KOPT-K1 (cell line): Measurements from ENCODE around the gene INTS1.
"Not testable (repeated sequence)": the region's sequence is repeated elsewhere in the genome, so short reads cannot be mapped to it uniquely, and the experiment has no call there.

Experiments
- H3K27ac ChIP-seq: fragments of 200-600 bp; sonication (generic); 2 replicates; pipeline ENCODE4 v1.5.1; 2016; ENCODE audit warnings: antibody characterized with exemption, mild to moderate bottlenecking, low read depth, low read length; ENCODE audit not compliant: poor library complexity, severe bottlenecking
- H3K36me3 ChIP-seq: fragments of 200-600 bp; sonication (generic); 2 replicates; pipeline ENCODE4 v1.5.1; 2017; ENCODE audit warnings: antibody characterized with exemption, mild to moderate bottlenecking, low read length, moderate library complexity; ENCODE audit not compliant: insufficient read depth
- H3K9me3 ChIP-seq: fragments of 200-600 bp; sonication (generic); 2 replicates; pipeline ENCODE4 v1.5.1; 2017; ENCODE audit warnings: antibody characterized with exemption, low read length, mild to moderate bottlenecking; ENCODE audit not compliant: insufficient read depth, poor library complexity, severe bottlenecking

The INTS1 gene

DNA sequence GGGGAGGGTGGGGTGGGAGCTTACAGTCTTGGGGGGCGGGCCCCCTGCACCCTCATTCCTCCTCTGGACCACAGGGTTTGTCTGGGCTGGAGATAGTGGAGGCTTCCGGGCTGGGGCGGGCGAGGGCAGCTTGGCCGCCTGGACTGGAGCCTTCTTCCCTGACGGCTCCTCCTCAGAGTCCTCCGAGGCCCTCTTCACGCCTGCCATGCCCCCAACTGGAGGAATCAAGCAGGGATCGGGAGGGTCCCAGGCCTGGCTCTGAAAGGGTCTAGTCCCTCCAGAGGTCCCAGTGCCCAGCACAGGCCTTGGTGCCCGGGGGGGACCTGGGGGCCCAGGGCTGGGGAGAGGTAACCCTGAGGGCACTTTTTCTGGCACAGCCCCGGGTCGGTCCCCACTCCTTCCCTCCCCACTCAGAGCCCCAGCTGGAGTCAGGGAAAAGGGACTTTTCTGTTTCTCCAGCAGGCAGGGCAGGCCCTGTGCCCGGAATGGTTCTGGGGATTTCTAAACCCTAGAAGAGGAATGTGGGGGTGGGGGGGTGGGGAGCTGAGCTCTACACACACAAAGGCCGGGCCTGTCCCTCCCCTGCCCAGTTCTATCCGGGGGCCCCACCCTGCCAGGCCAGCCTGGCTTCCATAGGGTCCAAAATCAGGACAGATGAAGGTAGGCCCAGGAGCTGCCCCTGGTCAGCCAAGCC is 56.5 kb downstream of the INTS1 start:
- Histone ChIP-seq H3K27ac (no peak overlapping the region), H3K36me3 (no peaks in the 10 kb centered on the region), H3K9me3 (no peaks in the 10 kb centered on the region)

DNA sequence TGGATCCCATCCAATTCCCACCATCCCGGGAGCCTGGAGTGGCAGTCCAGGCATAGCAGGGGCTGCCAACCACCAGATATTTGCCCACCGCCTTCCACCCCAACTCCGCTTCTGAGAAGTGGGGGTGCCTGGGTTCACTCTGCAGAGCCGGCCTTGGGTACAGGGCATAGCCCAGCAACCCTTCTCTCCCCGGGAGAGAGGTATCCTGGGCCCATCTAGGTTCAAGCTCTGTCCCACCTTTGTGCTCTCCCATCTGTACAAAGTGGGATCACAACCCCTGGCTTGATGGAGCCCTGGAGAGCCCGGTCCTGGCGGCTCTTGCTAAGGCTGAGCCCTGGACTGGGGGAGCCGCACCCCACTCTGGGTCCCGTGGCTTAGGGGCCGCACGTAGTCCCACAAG is 57.1 kb downstream of the INTS1 start:
- H3K36me3 ChIP-seq = no peaks in the 10 kb centered on the region
- H3K27ac ChIP-seq = no peak overlapping the region
- no peaks in the 10 kb centered on the region for H3K9me3 ChIP-seq

DNA sequence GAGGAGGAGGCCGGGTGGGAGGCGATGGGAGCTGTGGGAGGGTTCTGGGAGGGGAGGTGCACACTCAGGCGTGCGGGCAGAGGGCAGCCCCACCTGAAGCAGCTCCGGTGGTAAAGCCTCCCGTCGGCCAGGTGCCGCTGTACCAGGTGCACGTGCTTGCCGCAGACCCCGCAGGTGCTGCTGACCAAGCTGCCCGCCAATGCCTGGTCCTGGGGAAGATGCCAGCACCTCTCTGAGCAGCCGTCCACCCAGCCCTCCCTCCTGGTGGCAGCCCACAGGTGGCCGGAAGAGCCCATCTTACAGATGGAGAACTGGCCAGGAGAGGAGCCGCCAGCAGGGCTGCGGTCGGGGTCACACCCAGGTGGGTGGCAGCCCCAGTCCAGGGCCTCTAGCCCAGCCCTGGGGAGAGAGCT is 57.6 kb downstream of the INTS1 start:
- no peak overlapping the region for H3K27ac ChIP-seq

DNA sequence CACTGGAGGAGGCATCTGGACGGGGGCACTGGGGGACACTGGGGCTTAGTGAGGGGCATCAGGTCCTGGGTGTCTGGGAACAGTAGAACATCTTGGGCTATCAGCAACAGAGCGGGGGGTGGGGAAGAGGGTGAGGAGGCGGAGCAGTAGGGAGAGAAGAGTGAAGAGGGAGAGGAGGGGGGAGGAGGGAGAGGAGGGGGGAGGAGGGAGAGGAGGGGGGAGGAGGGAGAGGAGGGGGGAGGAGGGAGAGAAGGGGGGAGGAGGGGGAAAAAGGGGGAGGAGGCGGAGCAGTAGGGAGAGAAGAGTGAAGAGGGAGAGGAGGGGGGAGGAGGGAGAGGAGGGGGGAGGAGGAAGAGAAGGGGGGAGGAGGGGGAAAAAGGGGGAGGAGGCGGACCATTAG is 58.2 kb downstream of the INTS1 start:
- not testable (repeated sequence) for H3K36me3 ChIP-seq, H3K27ac ChIP-seq, H3K9me3 ChIP-seq

More for the DNA sequence above, 57.6 kb downstream of the INTS1 start:
- no peaks in the 10 kb centered on the region for H3K36me3 ChIP-seq
- no peaks in the 10 kb centered on the region for H3K9me3 ChIP-seq

DNA sequence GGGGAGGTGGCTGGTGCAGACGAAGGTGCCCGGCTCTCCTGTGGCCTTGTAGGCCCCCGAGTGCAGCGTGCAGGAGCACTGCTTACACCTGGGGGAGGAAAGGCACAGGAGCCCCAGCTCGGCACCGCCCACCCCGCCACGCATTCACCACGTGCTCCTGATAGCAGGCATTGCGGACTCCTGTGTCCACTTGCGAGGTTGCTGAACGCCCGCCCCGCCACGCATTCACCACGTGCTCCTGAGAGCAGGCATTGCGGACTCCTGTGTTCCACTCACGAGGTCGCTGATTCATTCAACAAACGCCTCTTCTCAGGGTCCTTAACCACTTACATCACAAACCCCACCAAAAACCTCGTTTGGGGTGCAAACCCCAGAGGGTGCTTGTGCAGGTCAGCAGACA is 58.8 kb downstream of the INTS1 start:
- Histone ChIP-seq H3K9me3 (no peaks in the 10 kb centered on the region), H3K27ac (no peak overlapping the region), H3K36me3 (no peaks in the 10 kb centered on the region)

DNA sequence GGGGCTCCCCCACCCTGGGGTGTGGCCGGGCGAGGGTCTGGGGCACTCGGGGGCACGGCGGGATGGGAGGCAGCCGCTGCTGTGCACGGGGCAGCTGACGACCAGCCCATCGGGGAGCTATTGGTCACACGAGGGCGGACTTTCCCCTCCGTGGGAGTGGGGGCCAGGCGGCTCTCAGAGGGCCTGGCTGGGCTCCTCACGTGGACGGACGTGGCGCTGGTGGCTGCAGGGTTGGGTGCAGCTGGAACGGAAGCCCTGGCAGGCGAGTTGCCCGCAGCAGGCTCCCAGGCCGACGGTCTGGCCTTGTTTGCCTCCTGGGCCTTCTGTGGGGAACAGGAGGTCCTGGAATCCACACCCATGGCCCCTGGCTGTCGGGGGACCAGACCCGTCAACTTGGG is 59.3 kb downstream of the INTS1 start:
- Histone ChIP-seq H3K27ac (no peak overlapping the region), H3K36me3 (no peaks in the 10 kb centered on the region), H3K9me3 (no peaks in the 10 kb centered on the region)

DNA sequence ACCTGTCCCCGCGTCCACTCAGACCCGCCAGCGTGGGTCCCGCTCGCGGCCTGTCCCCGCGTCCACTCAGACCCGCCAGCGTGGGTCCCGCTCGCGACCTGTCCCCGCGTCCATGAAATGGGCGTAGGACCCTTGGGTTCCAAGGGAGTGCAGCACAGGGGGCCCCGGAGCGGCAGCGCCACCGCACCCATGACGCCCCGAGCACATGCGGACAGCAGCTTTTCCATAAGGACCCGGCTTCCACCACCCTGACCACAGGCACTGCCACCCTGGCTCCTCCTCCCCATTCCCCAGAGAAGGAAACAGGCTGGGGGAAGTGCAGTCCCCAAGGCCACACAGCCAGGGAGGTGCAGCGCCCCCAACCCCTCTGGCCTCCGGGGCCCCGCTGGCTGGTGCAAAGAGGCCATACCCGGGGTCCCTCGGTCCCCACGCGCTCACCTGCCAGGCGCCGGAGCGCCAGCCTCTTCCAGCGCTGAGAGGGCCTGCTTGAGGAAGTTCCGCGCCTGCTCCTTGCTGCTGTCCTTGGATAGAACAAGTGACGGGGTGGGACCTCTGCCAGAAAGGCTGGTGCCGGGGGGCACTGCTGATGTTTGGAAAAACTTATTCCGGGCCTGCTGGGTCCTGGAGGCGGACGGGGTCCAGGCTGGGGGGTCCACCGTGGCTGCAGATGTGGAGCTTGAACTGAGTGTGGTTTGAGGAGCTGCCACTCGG is 59.8 kb downstream of the INTS1 start:
- no peaks in the 10 kb centered on the region for H3K36me3 ChIP-seq

DNA sequence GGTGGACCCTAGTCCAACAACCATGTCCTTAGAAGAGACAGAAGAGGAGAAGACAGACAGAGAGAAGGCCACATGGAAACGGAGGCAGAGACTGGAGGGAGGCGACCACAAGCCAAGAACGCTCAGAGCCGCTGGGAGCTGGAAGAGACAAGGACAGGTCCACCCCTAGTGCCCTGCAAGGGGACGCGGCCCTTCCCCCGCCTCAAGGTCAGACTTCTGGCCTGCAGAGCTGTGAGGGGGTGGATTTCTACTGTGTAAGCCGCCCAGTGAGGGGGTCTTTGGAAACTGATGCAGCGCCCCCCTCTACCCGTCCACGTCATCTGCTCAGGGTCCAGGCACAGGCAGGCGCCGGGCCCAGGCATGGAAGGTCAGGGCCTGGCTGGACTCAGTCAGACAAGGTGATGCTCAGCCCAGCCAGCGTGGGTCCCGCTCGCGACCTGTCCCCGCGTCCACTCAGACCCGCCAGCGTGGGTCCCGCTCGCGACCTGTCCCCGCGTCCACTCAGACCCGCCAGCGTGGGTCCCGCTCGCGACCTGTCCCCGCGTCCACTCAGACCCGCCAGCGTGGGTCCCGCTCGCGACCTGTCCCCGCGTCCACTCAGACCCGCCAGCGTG is 60.5 kb downstream of the INTS1 start:
- not testable (repeated sequence) for H3K9me3 ChIP-seq, H3K36me3 ChIP-seq, H3K27ac ChIP-seq

More for the DNA sequence above, 59.8 kb downstream of the INTS1 start:
- no peaks in the 10 kb centered on the region for H3K9me3 ChIP-seq
- no peak overlapping the region for H3K27ac ChIP-seq

DNA sequence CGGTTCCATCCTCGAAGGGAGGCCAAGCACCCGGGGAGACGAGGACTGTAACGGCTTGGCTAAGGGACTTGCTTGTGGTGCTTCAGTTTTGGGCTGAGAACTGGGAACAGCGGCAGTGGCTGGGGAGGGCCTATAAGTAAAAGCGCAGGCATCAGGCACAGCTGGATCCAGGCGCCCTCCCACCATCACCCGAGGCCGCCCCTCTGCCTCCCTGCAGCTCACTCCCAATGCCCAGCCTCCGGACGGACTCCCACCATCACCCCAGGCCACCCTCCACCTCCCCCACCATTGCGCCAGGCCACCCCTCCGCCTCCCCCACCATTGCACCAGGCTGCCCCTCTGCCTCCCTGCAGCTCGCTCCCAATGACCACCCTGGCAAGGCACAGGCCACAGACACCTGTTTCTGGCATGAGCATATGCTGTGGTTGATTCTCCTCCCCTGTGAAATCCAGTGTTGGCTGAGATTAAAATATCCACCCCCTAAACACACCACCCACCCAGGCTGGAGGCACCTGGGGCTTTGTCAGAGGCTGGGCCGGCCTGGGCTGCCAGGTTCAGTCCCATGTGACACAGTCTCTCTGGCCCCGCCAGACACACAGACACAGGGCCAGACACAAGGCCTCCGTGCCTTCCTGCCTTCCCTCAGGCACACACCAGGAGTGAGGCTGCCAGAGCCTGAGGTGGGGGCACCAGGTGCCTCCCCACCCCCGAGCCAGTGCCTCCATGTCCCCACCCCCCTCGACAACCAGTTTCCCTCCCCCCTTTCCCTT is 61.6 kb downstream of the INTS1 start:
- Histone ChIP-seq H3K36me3 (no peaks in the 10 kb centered on the region), H3K9me3 (no peaks in the 10 kb centered on the region), H3K27ac (peak overlapping the region; percentile 57)

DNA sequence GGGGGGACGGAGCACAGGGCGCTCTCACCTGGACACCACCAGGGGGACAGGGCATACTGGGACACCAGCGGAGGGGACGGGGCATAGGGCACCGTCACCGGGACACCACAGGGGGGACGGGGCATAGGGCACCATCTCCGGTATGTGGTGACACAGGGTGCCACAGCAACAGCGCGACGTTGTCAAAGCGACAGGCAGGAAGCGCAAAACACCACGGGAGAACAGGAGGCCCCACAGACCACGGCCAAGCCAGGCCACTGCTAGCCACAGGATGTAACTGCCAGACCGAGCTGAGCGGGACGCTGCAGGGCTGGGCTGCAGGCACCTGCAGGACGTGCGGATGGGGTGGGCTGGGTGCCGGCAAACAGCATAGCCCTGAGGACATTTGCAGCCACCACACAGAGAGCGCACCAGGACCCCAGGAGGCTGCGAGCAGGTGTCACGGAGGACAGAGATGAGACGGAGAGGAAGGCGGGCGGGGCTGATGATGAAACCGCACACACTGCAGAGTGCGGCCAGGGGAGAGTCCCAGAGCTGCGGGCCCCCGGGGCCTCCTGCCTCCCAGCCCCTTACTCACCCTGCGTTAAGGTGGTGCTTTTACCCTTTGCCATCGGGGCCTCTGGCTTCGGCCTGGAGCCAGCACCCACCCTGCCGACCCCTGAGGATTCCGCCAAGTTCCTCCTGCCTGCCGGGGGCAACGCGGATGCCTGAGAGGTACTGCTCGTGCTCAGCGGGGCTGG is 62.4 kb downstream of the INTS1 start:
- Histone ChIP-seq H3K36me3 (no peaks in the 10 kb centered on the region), H3K9me3 (no peaks in the 10 kb centered on the region), H3K27ac (peak overlapping the region; percentile 57)

DNA sequence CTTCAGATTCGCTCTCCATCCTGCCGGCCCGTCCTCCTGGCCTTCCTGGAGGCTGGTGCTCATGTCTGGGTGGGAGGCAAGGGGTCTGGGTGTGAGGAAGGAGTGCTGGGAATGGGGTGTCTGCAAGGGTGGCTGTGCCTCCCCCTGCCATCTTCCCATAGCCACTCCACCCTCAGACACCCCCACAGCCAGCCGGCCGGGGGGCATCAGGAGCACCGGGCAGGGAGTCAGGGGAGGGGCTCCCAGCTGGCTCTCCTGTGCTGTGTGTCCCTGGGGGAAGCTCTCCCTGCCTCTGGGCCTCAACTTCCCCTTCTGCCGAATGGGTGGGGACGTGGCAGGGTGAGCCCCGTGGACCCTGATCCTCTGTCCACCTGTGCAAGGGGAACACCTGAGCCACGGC is 63.6 kb downstream of the INTS1 start:
- Histone ChIP-seq H3K9me3 (no peaks in the 10 kb centered on the region), H3K27ac (peak overlapping the region; percentile 57)

DNA sequence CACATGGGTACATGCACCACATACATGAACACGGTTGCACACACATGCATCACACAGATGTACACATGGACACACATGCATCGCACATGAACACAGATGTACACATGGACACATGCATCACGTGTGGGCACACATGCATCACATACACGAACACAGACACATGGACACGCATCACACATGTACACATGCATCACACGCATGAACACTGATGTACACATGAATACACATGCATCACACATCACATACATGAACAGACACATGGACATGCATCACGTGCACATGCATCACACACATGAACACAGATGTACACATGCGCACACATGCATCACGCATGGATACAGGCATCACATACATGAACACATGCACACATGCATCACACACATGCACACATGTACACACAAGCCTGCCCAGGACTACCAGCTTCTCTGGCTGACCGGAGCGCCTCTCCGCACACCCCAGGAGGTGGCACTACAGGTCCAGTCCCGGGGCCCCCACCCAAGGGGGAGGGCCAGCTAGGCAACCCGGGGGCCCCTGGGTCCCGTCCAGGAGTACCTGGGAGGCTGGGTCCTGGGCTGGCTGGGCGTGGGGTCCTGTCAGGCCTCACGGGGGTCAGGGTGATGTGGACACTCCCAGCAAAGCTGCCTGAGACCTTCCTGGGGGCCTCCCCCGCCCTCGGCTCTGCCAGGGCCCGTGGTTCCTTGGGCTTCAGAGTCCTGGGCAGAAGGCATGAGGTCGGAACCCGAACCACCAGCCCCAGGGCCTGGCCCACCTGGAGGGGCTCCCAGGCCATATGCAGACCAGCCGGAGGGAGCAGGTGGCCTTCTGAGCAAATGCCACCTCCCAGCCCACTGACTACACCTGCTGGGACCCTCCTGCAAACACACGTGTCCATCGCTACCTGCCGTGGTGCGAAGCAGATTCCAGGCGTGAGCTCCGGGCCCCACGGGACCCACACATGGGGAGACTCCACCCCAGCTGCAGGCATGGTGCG is 64.5 kb downstream of the INTS1 start:
- Histone ChIP-seq H3K9me3 (no peaks in the 10 kb centered on the region), H3K36me3 (no peaks in the 10 kb centered on the region), H3K27ac (no peak overlapping the region)

More for the DNA sequence above, 63.6 kb downstream of the INTS1 start:
- H3K36me3 ChIP-seq = no peaks in the 10 kb centered on the region

DNA sequence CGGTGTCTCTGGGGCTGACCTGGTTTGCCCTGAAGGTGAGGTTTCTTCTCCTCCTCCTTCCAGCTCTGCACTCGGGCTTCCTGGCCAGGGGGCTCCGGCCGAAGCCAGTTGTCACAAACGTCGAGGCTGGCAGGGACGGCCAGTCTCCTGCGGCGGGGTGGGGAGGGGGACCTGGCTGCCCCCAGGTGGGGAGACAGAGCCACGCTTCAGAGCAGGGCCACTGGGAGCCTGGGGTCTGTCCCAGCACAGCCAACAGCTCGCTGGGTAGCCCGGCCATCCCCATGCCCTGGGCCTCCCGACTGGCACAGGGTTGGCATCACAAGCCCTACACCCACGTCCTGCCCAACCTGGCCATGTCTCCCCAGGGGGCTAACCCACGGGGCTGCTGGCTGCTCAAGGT is 65.4 kb downstream of the INTS1 start:
- no peaks in the 10 kb centered on the region for H3K9me3 ChIP-seq
- H3K27ac ChIP-seq = no peak overlapping the region
- no peaks in the 10 kb centered on the region for H3K36me3 ChIP-seq

DNA sequence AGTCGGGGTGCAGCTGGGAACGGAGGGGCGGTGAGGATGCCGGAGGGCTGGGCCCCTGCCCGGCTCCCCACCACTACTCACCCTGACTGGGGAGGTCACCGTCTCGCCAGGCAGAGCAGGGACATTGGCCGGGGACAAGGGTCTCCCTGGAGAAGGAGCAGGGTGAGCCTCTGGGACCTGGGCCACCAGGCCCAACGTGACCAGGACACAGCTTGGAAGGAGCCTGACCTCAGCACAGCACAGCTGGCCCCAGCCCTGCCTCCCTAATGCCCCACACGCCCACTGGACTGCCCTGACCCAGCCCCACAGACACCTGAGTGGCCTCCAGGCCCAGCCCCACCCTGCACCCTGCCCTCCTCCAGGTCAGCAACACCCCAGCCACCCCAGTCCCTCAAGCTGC is 66.0 kb downstream of the INTS1 start:
- H3K36me3 ChIP-seq = no peaks in the 10 kb centered on the region
- H3K9me3 ChIP-seq = no peaks in the 10 kb centered on the region

More for the DNA sequence above, 66.0 kb downstream of the INTS1 start:
- no peak overlapping the region for H3K27ac ChIP-seq
